ENCODE measurements around the gene PNMT.

DNA sequence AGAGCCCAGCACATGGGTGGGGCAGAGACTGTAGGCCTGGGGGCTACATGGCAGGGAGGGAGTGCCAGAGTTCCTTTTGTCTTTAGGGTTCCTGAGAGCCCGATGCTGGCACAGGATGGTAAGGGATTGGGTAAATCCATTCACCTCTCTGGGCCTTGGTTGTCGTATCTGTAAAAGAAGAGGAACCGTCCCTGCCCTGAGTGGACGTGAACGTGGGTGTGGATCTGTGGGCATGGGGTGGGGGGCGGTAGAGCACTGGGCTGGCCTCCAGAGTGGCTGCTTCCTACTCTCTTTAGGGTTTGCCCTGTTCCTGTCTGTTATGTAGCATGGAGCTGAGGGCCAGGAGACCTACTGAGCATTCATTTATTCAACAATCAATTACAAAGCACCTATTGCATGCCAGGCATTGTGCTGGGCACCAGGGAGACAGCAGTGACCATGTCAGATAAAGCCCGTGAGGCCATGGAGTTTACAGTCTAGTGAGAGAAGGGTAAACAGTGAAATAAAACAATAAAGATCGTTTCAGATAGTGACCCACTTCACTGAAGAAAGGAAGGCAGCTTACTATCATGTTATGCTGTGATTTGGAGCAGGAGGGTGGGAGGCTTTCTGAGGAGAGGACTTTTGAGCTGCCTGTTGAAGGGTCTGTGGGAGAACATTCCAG is 16.2 kb upstream of the PNMT start:
- TF ChIP-seq, protein P1, sequence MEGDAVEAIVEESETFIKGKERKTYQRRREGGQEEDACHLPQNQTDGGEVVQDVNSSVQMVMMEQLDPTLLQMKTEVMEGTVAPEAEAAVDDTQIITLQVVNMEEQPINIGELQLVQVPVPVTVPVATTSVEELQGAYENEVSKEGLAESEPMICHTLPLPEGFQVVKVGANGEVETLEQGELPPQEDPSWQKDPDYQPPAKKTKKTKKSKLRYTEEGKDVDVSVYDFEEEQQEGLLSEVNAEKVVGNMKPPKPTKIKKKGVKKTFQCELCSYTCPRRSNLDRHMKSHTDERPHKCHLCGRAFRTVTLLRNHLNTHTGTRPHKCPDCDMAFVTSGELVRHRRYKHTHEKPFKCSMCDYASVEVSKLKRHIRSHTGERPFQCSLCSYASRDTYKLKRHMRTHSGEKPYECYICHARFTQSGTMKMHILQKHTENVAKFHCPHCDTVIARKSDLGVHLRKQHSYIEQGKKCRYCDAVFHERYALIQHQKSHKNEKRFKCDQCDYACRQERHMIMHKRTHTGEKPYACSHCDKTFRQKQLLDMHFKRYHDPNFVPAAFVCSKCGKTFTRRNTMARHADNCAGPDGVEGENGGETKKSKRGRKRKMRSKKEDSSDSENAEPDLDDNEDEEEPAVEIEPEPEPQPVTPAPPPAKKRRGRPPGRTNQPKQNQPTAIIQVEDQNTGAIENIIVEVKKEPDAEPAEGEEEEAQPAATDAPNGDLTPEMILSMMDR (IDR thresholded peaks at IDR 0.05), result no peak
- TF ChIP-seq, protein P2, sequence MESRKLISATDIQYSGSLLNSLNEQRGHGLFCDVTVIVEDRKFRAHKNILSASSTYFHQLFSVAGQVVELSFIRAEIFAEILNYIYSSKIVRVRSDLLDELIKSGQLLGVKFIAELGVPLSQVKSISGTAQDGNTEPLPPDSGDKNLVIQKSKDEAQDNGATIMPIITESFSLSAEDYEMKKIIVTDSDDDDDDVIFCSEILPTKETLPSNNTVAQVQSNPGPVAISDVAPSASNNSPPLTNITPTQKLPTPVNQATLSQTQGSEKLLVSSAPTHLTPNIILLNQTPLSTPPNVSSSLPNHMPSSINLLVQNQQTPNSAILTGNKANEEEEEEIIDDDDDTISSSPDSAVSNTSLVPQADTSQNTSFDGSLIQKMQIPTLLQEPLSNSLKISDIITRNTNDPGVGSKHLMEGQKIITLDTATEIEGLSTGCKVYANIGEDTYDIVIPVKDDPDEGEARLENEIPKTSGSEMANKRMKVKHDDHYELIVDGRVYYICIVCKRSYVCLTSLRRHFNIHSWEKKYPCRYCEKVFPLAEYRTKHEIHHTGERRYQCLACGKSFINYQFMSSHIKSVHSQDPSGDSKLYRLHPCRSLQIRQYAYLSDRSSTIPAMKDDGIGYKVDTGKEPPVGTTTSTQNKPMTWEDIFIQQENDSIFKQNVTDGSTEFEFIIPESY (IDR thresholded peaks at IDR 0.05; ENCODE audit: borderline replicate concordance, low read depth), result no peak
- TF ChIP-seq RAD21 (IDR thresholded peaks at IDR 0.05; ENCODE audit: low read length) (no peak), EZH2phosphoT487 (IDR thresholded peaks at IDR 0.05; ENCODE audit: borderline replicate concordance, low read depth) (no peak), POLR2AphosphoS5 (IDR thresholded peaks at IDR 0.05; ENCODE audit: low read depth, low read length) (no peak)
